GM18526 (cell line): ENCODE measurements around the gene RDH5.

ENCODE experiments used
- POLR2A ChIP-seq: IDR thresholded peaks from 3 replicates; pipeline ENCODE4 v1.6.1; 2011; ENCODE audit not compliant: insufficient read length; ENCODE audit errors: extremely low read depth

The RDH5 gene

DNA sequence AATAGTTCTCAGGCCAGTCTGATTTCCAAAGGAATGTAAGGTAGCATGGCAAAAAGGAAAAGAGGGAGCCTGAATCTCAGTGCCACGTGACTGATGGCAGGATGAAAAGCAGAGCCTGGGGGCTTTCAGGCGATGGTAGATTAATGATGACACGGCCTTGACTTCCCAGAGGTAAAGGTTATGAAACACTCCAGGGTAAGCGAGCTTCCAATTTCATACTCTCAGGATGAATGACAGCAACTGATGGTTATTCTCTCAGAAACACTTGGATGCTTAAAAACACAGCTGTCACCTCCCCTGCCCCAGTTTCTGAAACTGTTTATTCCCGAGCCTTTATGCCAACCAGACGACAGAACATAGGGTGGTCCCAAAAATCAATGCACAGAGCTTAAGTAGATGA, 51.5 kb downstream of the RDH5 start:
- no peak for TF ChIP-seq POLR2A
